Ovary (tissue), 9 donors: ENCODE data around the gene RAB40B. TPM values are rescaled to one million over a fixed set of nuclear protein-coding genes. Genes with fewer than 3 reads are reported as not detected.

ENCODE experiments used
- DNase-seq, 5 donors: peaks; one replicate each; pipeline ENCODE4 v3.0.0-alpha.2; 2019 to 2020
- H3K27ac ChIP-seq, 2 donors: fragments of 200-600 bp; one replicate each; pipeline versions ENCODE4 v1.5.1 to v1.8.0; 2019 to 2022
- H3K27me3 ChIP-seq: fragments of 200-600 bp; one replicate; pipeline ENCODE4 v1.8.0; 2022
- H3K36me3 ChIP-seq: fragments of 200-600 bp; sonication (generic); one replicate; pipeline ENCODE4 v1.5.1; 2019
- H3K4me1 ChIP-seq: one replicate; pipeline ENCODE4 v1.8.1; 2013; ENCODE audit warnings: mild to moderate bottlenecking, moderate library complexity; ENCODE audit not compliant: insufficient read depth
- H3K4me3 ChIP-seq: fragments of 200-600 bp; sonication (generic); one replicate; pipeline ENCODE4 v1.5.1; 2017
- H3K9me3 ChIP-seq, 2 donors: fragments of 200-600 bp in 1 of 2; sonication (generic) in 1 of 2; one replicate each; pipeline versions ENCODE4 v1.5.1 to v1.8.1; 2013 to 2019; ENCODE audit warnings: mild to moderate bottlenecking in 1 of 2, moderate library complexity in 1 of 2
- EP300 ChIP-seq: sonication (generic); formaldehyde crosslinking; IDR thresholded peaks from one replicate; pipeline ENCODE4 v1.6.1; 2017; ENCODE audit warnings: antibody characterized with exemption
- POLR2A ChIP-seq: fragments of 450-650 bp; IDR thresholded peaks from one replicate; pipeline ENCODE4 v1.6.1; 2017; ENCODE audit warnings: antibody characterized with exemption, mild to moderate bottlenecking, moderate library complexity
- WGBS, 3 donors: extraction: QIAGEN DNeasy Blood & Tissue Kit in 1 of 3; methylation state at CpG; one replicate each; pipeline versions ENCODE4 v1.1.5 to v1.1.7; 2013 to 2017; 5-methylcytosine and 5-hydroxymethylcytosine counted together
- intact Hi-C, 4 donors: fragments of 100-400 bp; cut with DNase I; formaldehyde crosslinking; loops; one replicate each; pipeline versions ENCODE4 v1.11.0 to v1.15.1; 2022 to 2023
- polyA plus RNA-seq, 2 donors: library from polyadenylated mRNA; stranded (reverse); fragments of 200-250 nt in 1 of 2; fragments of 350-450 nt in 1 of 2; fragmentation: Illumina TruSeq in 1 of 2; extraction: RNeasy Lipid Tissue Mini Kit (QIAGEN cat#74804) in 1 of 2; gene quantifications; one replicate each; pipeline ENCODE4 v1.2.3, GENCODE V29; 2013 to 2014
- total RNA-seq, 7 donors: library from RNA; depleted of rRNA in 2 of 7; stranded (reverse); fragments of >200 nt in 2 of 7; fragmentation: NEBNext Ultra II Directional in 3 of 7; extraction: Animal tissue kit (Norgen Biotek cat#: 25700) in 3 of 7; gene quantifications; one replicate each; pipeline versions ENCODE4 v1.1.0 to v1.2.4, GENCODE V29; 2016 to 2023
- TF ChIP-seq, protein P1 (sequence below), 3 donors: fragments of 450-650 bp in 2 of 3; fragments of 200-600 bp in 1 of 3; IDR thresholded peaks; one replicate each; pipeline versions ENCODE4 v1.5.1 to v1.8.0; 2016 to 2022; ENCODE audit warnings: antibody characterized with exemption in 3 of 3, mild to moderate bottlenecking in 1 of 3
- donor health status: DM: no; HTN: no; CAD: no; lungs with moderate emphysema.
- donor health status: DM: no; HTN: no; CAD: no.
- donor health status: Bipolar disorder and iron deficiency.
- donor health status: DM: yes; HTN: yes; CAD: no.
- donor health status: DM: no; HTN: no; CAD: no.
- donor health status: DM: yes; HTN: yes; CAD: no.

RAB40B gene
- total and polyA plus RNA-seq, 9 donors, result 9.2 to 25.9 (median 14.9) TPM

- Histone ChIP-seq H3K9me3 (no peaks in the 10 kb centered on the region), H3K4me3 (no peak overlapping the region), H3K27ac (no peak overlapping the region), H3K27me3 (no peaks in the 10 kb centered on the region), H3K4me1 (peaks cover under 1% of the 10 kb centered on the region), H3K36me3 (no peaks in the 10 kb centered on the region)
- DNase-seq, result no peak
- no peak for TF ChIP-seq EP300
- no peak for TF ChIP-seq POLR2A
- TF ChIP-seq, protein P1, sequence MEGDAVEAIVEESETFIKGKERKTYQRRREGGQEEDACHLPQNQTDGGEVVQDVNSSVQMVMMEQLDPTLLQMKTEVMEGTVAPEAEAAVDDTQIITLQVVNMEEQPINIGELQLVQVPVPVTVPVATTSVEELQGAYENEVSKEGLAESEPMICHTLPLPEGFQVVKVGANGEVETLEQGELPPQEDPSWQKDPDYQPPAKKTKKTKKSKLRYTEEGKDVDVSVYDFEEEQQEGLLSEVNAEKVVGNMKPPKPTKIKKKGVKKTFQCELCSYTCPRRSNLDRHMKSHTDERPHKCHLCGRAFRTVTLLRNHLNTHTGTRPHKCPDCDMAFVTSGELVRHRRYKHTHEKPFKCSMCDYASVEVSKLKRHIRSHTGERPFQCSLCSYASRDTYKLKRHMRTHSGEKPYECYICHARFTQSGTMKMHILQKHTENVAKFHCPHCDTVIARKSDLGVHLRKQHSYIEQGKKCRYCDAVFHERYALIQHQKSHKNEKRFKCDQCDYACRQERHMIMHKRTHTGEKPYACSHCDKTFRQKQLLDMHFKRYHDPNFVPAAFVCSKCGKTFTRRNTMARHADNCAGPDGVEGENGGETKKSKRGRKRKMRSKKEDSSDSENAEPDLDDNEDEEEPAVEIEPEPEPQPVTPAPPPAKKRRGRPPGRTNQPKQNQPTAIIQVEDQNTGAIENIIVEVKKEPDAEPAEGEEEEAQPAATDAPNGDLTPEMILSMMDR (IDR thresholded peaks at IDR 0.05), result no peak
- WGBS, 3 donors, result 85 to 89% (median 87%) methylated on average over 26 of the region's 26 CpGs
- intact Hi-C loops, result no loop called here
Observed at GRCh38 chr17:82723169-82723807, 24.8 kb upstream of the RAB40B start.

DNA sequence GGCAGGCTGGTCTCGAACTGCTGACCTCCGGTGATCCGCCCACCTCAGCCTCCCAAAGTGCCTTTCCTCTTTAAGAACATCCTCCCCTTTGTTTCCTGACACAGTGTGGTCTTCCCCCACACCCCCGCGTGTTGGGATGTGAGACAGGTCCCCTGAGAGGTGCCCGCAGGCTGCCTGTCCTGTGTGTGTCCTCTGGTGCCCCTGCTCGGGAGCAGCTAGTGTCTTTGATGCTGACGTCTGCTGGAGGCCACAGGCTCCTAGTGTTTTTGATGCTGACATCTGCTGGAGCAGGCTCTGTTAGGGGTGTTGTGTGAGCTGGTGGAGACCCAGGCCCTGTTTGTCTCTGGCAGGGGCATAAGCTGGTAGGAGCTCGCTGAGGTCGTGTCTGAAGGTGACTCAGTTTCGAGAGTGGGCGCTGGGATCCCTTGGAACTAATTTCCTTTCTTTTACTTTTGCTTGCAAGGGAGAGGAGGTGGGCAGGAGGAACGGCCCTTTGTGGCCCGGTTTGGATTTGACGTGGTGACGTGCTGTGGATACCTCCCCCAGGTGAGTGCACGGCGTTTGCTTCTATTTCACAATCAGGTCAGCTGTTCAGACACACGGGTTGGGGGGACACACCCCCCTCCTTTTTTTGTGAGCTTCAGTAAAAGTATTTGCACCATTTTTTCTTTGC is 24.0 kb upstream of the RAB40B start:
- no peak overlapping the region for H3K4me3 ChIP-seq
- no peak for DNase-seq
- TF ChIP-seq EP300, result no peak
- no peak for TF ChIP-seq POLR2A
- TF ChIP-seq, protein P1 (IDR thresholded peaks at IDR 0.05), result no peak
- no peaks in the 10 kb centered on the region for H3K36me3 ChIP-seq
- H3K9me3 ChIP-seq, result no peaks in the 10 kb centered on the region
- H3K27ac ChIP-seq, result no peak overlapping the region
- H3K4me1 ChIP-seq, result peaks cover 8% of the 10 kb centered on the region
- no peaks in the 10 kb centered on the region for H3K27me3 ChIP-seq
- intact Hi-C loops, result no loop called here
- WGBS, 3 donors, result 78 to 83% (median 83%) methylated on average over 19 of the region's 19 CpGs

DNA sequence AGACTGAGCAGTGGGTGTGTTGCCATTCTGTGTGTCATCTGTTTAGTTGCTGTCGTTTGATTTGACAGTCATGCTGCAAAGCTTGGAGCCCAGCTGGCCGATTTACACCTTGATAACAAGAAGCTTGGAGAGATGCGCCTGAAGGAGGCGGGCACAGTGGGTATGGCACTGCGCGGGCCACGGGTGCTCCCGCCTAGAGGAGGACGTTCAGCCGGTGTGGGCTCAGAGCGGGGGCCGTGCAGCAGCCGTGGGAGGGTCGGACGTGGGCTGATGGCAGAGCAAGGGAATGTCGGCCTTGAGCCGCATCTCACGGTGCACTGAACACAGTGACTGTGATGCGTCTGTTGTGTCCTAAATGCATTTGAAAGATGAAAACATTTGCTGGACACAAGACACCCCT is 21.7 kb upstream of the RAB40B start:
- Histone ChIP-seq H3K27me3 (no peaks in the 10 kb centered on the region), H3K27ac (no peak overlapping the region), H3K4me1 (peaks cover 16% of the 10 kb centered on the region), H3K4me3 (no peak overlapping the region), H3K36me3 (no peaks in the 10 kb centered on the region), H3K9me3 (no peaks in the 10 kb centered on the region)
- intact Hi-C loops, result no loop called here
- DNase-seq, result no peak
- WGBS, 3 donors, result 69 to 85% (median 74%) methylated on average over 19 of the region's 19 CpGs
- TF ChIP-seq, protein P1 (IDR thresholded peaks at IDR 0.05), result no peak
- TF ChIP-seq EP300 (no peak), POLR2A (no peak)

DNA sequence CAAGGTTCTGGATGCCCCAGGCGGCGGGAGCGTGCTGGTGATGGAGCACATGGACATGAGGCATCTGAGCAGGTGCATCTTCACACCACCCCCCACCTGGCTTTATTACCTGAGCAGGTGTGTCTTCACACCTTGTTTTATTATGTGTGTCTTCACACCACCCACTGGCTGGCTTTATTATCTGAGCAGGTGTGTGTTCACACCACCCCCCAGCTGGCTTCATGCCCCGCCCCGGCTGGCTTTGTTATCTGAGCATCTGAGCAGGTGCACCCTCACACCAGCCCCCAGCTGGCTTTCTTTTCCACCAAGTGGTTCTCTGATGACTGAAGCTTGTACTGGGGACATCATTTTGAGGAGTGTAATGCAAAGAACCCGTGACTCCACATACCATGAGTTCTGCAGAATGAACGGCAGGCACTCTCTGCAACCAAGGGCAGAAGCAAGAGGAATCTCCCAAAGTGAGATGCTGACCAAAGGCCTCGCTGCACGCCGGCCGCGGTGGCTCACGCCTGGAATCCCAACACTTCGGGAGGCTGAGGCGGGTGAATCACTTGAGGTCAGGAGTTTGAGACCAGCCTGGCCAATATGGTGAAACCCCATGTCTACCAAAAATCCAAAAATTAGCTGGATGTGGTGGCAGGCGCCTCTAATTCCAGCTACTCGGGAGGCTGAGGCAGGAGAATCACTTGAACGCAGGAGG is 20.6 kb upstream of the RAB40B start:
- no peak overlapping the region for H3K27ac ChIP-seq
- WGBS, 3 donors, result 93 to 94% (median 94%) methylated on average over 18 of the region's 18 CpGs
- intact Hi-C loops, result no loop called here
- no peaks in the 10 kb centered on the region for H3K27me3 ChIP-seq
- no peak for DNase-seq
- H3K9me3 ChIP-seq, result no peaks in the 10 kb centered on the region
- peaks cover 16% of the 10 kb centered on the region for H3K4me1 ChIP-seq
- no peaks in the 10 kb centered on the region for H3K36me3 ChIP-seq
- no peak overlapping the region for H3K4me3 ChIP-seq
- no peak for TF ChIP-seq POLR2A
- TF ChIP-seq, protein P1 (IDR thresholded peaks at IDR 0.05), result no peak
- no peak for TF ChIP-seq EP300
